Activated CD8-positive, alpha-beta memory T cell treated with anti-CD3 and anti-CD28 coated beads for 36 hours (primary cell): ENCODE measurements around the gene GSTCD. TPM values are rescaled to one million over a fixed set of nuclear protein-coding genes. Genes with fewer than 3 reads are reported as not detected.
"Not testable (repeated sequence)": the region's sequence is repeated elsewhere in the genome, so short reads cannot be mapped to it uniquely, and the experiment has no call there.

Experiments used
- CTCF ChIA-PET: fragments of 350-600 bp; sonication (Branson Sonifier 250); formaldehyde crosslinking; loops from one replicate; lab custom pipeline; 2021; ENCODE audit warnings: antibody characterized with exemption; lab: Charles Lee
- POLR2A ChIA-PET: fragments of 350-600 bp; sonication (Branson Sonifier 250); formaldehyde crosslinking; loops from one replicate; lab custom pipeline; 2021; ENCODE audit warnings: antibody characterized with exemption; lab: Charles Lee
- total RNA-seq, 2 experiments: library from RNA; stranded (reverse); gene quantifications; one replicate each; pipeline ENCODE4 v1.2.3, GENCODE V29; 2021

Gene GSTCD
- total RNA-seq, 2 experiments from 2014 or later = 21.3 to 23.1 TPM

DNA sequence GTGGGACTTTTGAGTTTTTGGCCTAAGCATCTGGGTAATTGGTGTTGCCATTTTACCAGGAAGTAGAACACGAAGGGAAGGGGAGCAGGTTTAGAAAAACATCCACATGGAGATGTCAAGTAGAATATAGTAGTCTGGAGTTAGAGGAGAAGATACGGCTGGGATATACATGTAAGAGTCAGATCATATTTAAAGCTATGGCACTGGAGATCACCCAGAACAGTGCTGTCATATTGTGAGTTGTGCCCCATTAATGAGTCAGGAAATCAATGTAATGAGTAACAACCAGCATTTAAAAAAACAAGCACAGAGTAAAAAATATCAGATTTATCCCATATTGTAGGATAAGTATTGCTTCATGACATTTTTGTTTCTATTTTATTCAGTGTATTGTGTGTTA, 4.2 kb downstream of the GSTCD start:
- CTCF ChIA-PET = no interaction called here
- POLR2A ChIA-PET = no interaction called here

DNA sequence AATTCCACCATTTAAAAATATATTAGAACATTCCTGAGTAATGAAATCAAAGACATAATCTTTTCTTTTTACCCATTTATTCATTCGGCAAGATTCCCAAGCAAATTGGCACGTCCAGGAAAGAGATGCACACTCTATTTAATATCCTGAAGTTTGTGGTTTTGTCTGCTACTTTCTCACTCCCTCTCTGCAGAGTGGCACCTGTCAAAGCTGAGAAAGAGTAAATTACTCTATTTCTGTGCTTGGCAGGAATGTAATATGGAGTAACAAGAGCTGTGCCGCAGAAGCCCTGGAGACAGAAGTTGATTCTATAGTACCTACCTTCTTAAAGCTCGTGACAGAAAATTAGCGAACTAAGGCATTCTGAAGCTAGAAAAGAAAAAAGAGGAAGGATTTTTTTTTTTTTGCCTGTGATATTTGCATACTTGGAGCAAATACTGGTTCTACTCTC, 5.5 kb downstream of the GSTCD start:
- ChIA-PET POLR2A (no interaction called here), CTCF (interaction anchor here (1.7 kb wide), 1 partner anchor 193 kb away, joined by 3 read pairs; no protein-coding TSS in a partner anchor)

DNA sequence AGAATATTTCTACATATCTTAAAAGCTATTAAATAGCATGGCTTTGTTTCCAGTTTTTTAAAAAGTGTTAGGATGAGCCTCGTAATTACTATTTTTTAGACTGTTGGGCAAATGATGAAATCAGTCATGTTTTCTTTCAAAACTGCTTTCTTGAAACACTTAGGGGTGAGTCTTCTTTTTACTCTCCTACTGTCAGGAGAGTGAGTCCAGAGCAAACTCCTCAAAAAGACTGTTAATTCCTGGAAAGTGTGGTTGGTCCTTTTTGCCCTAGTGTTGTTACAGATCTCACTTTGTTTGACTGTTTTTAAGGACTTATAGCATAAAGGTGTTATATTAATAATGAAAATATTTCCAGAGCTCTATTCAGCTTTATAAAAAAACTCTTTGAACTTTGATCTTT, 6.3 kb downstream of the GSTCD start:
- ChIA-PET POLR2A (no interaction called here), CTCF (interaction anchor here (0.7 to 1.7 kb wide), 2 partner anchors 56 to 194 kb away, joined by 3 read pairs; no protein-coding TSS in a partner anchor)

DNA sequence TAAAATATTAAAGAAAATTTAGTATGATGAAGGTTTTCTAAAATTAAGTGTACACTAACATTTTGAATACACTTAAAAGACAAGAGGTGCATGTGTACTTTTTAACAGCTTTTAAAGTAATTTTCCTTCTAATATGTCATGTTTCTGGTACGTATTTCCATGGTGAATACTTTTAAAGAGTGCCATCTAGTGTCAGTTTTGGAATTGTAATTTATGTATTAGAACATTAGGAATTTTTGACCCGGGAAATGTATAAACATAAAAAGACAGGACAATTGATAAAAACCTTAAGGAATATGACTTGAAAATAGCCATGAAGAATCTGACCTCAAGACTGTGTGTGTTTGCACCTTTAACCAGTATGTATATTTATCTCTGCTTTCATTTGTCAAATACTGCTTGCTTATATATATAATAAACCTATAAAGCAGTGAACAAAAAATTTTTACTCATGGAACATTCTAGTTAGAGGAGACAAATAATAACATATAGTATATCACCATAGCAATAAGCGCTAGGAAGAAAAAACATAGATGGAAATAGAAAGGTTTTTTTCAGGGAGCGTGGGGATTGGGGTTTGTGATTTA, 7.2 kb downstream of the GSTCD start:
- ChIA-PET POLR2A (no interaction called here), CTCF (interaction anchor here (0.7 kb wide), 1 partner anchor 57 kb away, joined by 3 read pairs; no protein-coding TSS in a partner anchor)

DNA sequence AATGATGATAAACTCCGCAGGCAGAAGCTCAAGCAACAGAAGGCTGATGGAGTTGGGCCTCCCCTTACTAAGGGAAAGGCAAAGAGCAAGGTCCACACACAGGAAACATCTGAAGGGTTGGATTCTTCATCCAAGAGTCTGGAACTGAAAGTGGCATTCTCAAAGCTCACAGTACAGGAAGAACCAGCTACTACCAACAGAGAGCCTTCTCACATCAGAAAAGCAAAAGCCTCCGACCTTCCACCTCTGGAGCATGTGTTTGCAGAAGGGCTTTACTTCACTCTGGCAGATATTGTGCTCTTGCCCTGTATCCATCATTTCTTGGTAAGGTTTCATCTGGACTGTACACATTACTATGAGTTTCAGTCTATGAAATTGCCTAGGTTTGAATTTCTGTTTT, 10.6 kb downstream of the GSTCD start:
- CTCF ChIA-PET = no interaction called here
- POLR2A ChIA-PET = no interaction called here

DNA sequence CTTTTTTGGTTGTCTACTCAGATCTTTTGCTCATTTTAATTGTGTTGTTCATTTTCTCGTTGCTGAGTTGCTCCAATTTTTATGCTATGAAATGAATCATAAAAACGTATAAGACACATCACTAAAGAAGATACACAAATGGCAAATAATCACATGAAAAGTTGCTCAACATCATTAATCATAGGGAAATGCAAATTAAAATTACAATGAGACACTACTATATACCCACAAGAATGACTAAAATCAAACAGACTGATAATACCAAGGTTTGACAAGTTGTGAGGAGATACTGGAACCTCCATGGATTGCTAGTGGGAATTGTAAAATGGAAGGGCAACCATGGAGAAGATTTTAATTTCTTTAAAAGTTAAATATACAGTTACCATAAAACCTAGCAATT, 17.0 kb downstream of the GSTCD start:
- POLR2A ChIA-PET = no interaction called here
- CTCF ChIA-PET = no interaction called here

DNA sequence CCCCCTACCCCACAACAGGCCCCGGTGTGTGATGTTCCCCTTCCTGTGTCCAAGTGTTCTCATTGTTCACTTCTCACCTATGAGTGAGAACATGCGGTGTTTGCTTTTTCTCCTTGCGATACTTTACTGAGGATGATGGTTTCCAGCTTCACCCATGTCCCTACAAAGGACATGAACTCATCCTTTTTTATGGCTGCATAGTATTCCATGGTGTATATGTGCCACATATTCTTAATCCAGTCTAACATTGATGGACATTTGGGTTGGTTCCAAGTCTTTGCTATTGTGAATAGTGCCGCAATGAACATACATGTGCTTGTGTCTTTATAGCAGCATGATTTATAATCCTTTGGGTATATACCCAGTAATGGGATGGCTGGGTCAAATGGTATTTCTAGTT, 21.3 kb downstream of the GSTCD start:
- CTCF ChIA-PET, POLR2A ChIA-PET: not testable (repeated sequence)

DNA sequence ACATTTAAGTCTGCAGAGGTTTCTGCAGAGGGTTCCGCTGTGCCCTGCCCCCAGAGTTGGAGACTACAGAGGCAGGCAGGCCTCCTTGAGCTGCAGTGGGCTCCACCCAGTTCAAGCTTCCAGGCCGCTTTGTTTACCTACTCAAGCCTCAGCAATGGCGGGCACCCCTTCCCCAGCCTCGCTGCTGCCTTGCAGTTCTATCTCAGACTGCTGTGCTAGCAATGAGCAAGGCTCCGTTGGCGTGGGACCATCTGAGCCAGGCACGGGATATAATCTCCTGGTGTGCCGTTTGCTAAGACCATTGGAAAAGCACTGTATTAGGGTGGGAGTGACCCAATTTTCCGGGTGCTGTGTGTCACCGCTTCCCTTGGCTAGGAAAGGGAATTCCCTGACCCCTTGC, 26.6 kb downstream of the GSTCD start:
- CTCF ChIA-PET, POLR2A ChIA-PET: not testable (repeated sequence)

DNA sequence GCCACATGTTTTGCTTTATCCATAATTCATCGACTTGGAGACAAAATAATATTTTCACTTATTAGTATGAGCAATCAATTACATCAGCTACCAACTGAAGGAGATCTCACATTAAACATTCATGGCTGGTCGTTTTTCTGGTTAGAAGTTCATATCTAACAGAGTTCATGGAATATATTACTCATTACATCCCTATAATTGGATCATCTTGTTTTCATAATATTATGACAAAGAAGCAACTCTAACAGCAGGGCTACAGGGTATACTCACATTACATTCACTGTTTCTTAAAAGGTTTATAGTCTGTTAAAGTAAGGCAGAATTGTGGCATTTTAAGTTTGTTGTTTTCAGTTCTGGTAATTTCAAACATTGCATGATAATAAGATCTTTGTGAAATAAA, 33.0 kb downstream of the GSTCD start:
- ChIA-PET CTCF (no interaction called here), POLR2A (no interaction called here)

DNA sequence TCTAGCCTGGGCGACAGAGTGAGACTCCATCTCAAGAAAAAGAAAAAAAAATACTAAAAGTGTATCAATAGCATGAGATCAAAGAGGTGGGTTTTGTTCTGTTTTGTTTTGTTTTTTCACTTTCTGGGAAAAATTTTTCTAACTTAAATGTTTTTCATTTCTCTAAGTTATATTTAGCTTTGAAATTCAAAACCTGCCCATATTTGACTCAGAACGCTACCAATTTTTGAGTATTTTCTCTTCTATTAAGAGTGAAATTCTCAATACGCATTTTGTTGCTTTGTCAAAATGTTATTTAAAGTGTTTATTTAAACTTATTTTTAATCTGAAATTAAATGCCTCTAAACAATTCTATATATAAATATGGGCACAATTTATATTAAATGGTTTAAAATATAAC, 39.6 kb downstream of the GSTCD start:
- CTCF ChIA-PET = no interaction called here
- POLR2A ChIA-PET = no interaction called here

DNA sequence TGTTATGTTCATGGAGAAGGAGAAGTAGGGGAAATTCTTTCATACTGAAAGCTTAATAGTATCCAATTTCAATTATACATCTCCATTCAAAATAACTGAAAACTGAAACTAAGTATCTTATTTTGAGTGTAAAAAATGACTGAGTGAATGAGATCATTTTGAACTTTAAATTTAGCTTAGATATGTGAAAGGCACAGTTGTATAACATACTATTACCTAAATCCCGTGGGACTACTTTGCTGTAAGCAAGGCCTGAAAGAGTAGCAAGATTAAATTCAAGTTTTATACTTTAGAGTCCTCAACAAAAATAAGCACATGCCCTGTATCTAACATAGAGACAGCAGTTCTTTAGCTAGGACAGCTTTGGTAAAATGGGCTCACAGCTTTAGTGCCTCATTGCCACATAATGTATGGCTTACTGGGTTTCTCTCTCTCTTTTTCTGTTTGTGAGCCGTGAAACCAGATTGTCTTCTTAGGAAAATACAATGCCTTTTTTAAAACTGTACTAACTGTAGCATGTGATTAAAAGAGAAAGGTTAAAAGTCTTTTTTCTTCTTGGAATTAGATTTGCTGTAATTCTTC, 43.2 kb downstream of the GSTCD start:
- POLR2A ChIA-PET = no interaction called here
- CTCF ChIA-PET = no interaction called here

DNA sequence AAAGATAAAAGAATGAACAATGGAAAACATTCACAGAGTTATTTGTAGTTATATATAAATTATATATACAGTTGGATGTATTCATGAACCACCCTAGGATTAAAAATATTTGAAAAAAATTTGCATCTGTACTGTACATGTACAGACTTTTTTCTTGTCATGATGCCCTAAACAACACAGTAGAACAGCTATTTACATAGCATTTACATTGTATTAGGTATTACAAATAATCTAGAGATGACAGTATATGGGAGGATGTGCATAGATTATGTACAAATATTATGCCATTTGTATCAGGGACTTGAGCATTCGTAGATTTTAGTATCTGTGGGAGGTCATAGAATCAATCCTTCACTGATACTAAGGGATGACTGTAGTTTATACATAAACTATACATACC, 44.8 kb downstream of the GSTCD start:
- POLR2A ChIA-PET = no interaction called here
- CTCF ChIA-PET = no interaction called here

DNA sequence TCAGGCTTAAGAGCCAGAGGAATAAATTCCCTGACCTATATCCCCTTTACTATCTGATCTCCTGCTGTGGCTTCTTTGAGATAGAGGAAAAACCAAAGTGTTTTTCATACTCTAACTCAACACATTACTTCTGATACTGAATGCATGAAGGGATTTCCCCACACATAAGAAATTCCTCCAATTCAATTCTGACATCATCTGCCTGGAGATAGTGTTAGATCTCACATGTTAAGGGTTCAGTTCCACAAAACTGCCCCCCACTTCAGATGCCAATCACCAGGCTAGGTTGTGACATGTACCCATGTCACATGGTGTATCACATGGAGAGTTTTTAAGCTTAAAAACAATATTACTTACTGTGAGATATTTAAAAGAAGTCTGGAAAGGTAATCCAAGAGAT, 46.8 kb downstream of the GSTCD start:
- ChIA-PET CTCF (no interaction called here), POLR2A (no interaction called here)

DNA sequence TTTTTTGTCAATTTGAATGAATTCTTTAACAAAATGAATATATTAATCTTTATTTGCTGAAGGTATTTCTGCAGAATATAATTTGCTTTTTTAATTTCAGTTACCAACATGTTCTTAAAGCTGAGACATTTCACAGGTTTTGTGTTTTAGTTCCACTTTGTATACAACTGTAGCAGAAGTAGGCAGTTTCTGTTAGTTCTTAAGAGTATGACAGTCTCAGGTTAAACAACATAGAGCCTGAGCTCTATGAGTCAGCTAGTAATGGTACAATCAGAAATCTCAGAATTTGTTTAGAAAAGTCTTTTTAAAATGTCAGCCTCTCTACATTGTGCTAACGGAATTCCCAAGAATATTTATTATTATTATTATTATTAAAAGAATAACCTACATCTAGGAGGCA, 50.4 kb downstream of the GSTCD start:
- ChIA-PET POLR2A (no interaction called here), CTCF (no interaction called here)

DNA sequence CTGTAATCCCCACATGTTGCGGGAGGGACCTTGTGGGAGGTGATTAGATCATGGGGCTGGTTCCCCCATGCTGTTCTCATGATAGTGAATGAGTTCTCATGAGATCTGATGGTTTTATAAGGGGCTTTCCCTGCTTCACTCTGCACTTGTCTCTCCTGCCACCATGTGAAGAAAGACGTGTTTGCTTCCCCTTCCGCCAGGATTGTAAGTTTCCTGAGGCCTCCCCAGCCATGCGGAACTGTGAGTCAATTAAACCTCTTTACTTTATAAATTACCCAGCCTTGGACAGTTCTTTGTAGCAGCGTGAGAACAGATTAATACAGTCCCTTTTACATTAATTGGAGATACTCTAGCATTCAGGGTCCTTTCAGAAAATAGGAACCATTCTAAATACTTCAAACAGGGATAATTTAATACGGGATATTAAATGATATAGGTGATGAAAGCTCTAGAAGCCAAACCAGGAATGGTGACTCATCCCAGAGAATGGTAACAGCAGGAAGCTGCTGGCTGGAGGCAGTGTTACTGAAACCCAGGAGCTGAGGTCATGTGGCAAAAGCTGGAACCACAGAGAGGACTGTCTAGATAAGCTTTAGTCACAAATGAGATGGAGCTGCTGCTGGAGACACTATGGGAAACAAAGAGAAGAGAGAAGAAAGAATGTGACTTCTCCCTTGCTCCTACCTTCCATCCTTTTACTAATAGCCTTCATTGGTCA, 57.3 kb downstream of the GSTCD start:
- CTCF ChIA-PET = no interaction called here
- POLR2A ChIA-PET = no interaction called here

DNA sequence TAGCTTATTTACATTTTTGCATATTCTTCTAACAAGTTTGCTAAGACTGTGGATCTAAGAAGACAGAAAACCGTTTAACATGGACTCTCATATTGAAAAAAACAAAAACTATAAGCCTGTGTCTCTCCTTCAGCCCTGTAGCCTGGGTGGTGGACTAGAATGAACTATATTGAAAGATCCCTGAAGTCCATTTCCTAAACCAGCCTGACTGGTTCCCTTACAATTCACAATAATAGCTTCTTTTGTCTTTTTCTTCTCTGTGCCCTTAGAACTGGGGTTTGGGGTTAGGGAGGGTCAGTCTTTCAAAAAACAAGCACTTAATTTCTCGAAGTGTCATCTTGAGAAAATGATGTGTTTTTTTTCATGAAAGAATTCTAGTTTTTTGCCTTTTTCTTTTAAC, 59.0 kb downstream of the GSTCD start:
- POLR2A ChIA-PET = interaction anchor here (0.6 kb wide), 1 partner anchor 75 kb away, joined by 3 read pairs; no protein-coding TSS in a partner anchor
- CTCF ChIA-PET = no interaction called here

DNA sequence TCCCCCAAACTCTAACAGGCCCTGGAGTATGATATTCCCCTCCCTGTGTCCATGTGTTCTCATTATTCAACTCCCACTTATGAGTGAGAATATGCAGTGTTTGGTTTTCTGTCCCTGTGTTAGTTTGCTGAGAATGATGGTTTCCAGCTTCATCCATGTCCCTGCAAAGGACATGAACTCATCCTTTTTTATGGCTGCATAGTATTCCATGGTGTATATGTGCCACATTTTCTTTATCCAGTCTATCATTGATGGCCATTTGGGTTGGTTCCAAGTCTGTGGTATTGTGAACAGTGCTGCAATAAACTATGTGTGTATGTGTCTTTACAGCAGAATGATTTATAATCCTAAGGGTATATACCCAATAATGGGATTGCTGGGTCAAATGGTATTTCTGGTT, 61.9 kb downstream of the GSTCD start:
- POLR2A ChIA-PET, CTCF ChIA-PET: not testable (repeated sequence)

DNA sequence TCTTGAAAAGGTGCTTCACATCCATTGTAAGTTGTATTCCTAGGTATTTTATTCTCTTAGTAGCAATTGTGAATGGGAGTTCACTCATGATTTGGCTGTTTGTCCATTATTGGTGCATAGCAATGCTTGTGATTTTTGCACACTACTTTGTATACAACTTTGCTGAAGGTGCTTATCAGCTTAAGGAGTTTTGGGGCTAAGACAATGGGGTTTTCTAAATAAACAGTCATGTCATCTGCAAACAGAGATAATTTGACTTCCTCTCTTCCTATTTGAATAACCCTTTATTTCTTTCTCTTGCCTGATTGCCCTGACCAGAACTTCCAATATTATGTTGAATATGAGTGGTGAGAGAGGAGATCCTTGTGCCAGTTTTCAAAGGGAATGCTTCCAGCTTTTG, 63.5 kb downstream of the GSTCD start:
- POLR2A ChIA-PET, CTCF ChIA-PET: not testable (repeated sequence)

DNA sequence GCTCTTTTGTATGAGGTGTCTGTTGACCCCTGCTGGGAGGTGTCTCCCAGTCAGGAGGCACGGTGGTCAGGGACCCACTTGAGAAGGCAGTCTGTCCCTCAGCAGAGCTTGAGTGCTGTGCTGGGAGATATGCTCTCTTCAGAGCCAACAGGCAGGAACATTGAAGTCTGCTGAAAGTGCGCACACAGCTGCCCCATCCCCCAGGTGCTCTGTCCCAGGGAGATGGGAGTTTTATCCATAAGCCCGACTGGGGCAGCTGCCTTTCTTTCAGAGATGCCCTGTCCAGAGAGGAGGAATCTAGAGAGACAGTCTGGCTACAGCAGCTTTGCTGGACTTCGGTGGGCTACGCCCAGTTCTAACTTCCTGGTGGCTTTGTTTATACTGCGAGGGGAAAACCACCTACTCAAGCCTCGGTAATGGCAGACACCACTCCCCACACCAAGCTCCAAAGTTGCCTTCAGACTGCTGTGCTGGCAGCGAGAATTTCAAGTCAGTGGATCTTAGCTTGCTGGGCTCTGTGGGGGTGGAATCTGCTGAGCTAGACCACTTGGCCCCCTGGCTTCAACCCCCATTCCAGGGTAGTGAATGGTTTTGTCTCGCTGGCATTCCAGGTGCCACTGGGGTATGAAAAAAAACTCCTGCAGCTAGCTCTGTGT, 67.3 kb downstream of the GSTCD start:
- CTCF ChIA-PET, POLR2A ChIA-PET: not testable (repeated sequence)

DNA sequence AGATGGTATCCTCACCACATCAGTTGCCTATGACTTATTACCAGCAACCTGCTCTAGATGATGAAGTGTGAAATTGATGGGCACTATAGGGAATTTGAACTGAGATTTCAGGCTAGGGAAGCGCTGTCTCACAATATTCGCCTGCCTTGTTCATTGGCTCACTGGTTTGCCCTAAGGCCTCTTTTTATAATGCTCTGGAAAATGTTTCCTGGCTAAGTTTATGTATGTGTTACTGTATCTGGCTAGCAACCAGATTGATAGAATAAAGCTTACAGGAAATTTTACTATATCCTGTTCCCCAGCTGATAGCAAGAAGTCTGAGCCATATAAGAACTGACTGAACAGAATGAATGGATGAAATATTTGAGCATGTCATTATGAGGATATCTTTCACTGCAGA, 71.6 kb downstream of the GSTCD start:
- ChIA-PET CTCF (no interaction called here), POLR2A (no interaction called here)
